ENCODE data around the gene CDKAL1.

CDKAL1 gene

DNA sequence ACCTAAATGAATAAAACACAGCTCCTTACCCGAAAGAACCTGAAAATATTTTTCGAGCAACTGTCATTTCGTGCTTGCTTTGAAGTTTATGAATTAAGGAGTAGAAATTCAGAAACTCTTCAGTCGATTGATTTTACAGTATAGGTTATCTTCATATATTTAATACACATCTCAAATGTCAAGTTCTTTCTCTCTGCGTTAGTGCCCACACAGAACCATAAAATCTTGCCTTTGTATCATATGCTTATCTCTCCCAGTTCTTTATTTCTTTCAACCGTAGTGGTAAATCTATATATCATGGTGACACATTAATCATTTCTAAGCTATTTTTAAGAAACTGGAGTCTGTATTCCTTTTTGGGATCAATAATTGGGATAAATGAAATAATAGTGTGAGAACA lies 397.5 kb downstream of the CDKAL1 start:
- Histone ChIP-seq H3K9ac (ENCODE audit: low read depth, low read length, poor library complexity, severe bottlenecking) (no peak overlapping the region), H2AFZ (ENCODE audit: low read length) (no peak overlapping the region), H3K9me3 (ENCODE audit: insufficient read depth, low read depth, low read length) (no peaks in the 10 kb centered on the region), H3K4me1 (ENCODE audit: insufficient read depth, low read length, poor library complexity, severe bottlenecking) (no peaks in the 10 kb centered on the region), H3K4me2 (ENCODE audit: low read depth, low read length, poor library complexity, severe bottlenecking) (no peak overlapping the region), H3K4me3 (ENCODE audit: low read length, poor library complexity, severe bottlenecking) (no peak overlapping the region), H3K27me3 (ENCODE audit: insufficient read depth, low read length, poor library complexity, severe bottlenecking) (no peaks in the 10 kb centered on the region), H3F3A (ENCODE audit: low read depth) (no peaks in the 10 kb centered on the region), H3K36me3 (ENCODE audit: insufficient read depth, low read length) (no peaks in the 10 kb centered on the region), H3K9me2 (replicated peaks; ENCODE audit: low read depth, low read length) (no peaks in the 10 kb centered on the region), H4K20me1 (ENCODE audit: insufficient read depth, low read length, poor library complexity, severe bottlenecking) (no peaks in the 10 kb centered on the region), H3K79me2 (ENCODE audit: insufficient read depth, low read length) (no peaks in the 10 kb centered on the region)
- TF ChIP-seq EZH2phosphoT487 (IDR thresholded peaks at IDR 0.05; ENCODE audit: borderline replicate concordance) = no peak
- TF ChIP-seq, protein P1, sequence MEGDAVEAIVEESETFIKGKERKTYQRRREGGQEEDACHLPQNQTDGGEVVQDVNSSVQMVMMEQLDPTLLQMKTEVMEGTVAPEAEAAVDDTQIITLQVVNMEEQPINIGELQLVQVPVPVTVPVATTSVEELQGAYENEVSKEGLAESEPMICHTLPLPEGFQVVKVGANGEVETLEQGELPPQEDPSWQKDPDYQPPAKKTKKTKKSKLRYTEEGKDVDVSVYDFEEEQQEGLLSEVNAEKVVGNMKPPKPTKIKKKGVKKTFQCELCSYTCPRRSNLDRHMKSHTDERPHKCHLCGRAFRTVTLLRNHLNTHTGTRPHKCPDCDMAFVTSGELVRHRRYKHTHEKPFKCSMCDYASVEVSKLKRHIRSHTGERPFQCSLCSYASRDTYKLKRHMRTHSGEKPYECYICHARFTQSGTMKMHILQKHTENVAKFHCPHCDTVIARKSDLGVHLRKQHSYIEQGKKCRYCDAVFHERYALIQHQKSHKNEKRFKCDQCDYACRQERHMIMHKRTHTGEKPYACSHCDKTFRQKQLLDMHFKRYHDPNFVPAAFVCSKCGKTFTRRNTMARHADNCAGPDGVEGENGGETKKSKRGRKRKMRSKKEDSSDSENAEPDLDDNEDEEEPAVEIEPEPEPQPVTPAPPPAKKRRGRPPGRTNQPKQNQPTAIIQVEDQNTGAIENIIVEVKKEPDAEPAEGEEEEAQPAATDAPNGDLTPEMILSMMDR (conservative IDR thresholded peaks at IDR 0.05; ENCODE audit: low read length) = no peak

DNA sequence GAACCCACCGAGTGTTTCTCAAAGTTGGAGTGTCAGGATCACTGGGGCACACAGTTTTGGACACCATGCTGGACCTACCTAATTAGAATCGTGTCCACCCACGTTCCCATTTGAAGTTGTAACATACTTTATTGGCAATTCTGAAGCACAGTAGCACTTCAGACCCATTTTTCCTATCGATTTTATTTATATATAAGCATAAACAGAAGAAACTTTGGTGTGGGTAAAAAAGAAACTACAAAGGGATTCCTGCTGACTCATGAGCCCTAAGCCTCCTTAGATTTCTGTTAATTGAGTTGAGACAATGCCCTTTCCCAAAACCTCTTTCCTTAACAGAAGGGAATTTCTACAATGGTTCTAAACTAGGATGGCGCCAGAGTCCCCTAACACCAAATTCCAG lies 398.0 kb downstream of the CDKAL1 start:
- H3K9me2 ChIP-seq (replicated peaks; ENCODE audit: low read depth, low read length) = no peaks in the 10 kb centered on the region
- H3K4me2 ChIP-seq (ENCODE audit: low read depth, low read length, poor library complexity, severe bottlenecking) = no peak overlapping the region
- H3K9ac ChIP-seq (ENCODE audit: low read depth, low read length, poor library complexity, severe bottlenecking) = no peak overlapping the region
- H3K4me1 ChIP-seq (ENCODE audit: insufficient read depth, low read length, poor library complexity, severe bottlenecking) = no peaks in the 10 kb centered on the region
- H3K27me3 ChIP-seq (ENCODE audit: insufficient read depth, low read length, poor library complexity, severe bottlenecking) = no peaks in the 10 kb centered on the region
- H2AFZ ChIP-seq (ENCODE audit: low read length) = no peak overlapping the region
- H3F3A ChIP-seq (ENCODE audit: low read depth) = no peaks in the 10 kb centered on the region
- no peak overlapping the region for H3K4me3 ChIP-seq (ENCODE audit: low read length, poor library complexity, severe bottlenecking)
- H4K20me1 ChIP-seq (ENCODE audit: insufficient read depth, low read length, poor library complexity, severe bottlenecking) = no peaks in the 10 kb centered on the region
- H3K79me2 ChIP-seq (ENCODE audit: insufficient read depth, low read length) = no peaks in the 10 kb centered on the region
- TF ChIP-seq EZH2phosphoT487 (IDR thresholded peaks at IDR 0.05; ENCODE audit: borderline replicate concordance) = no peak
- TF ChIP-seq, protein P1 (conservative IDR thresholded peaks at IDR 0.05; ENCODE audit: low read length) = no peak
- H3K9me3 ChIP-seq (ENCODE audit: insufficient read depth, low read depth, low read length) = no peaks in the 10 kb centered on the region
- H3K36me3 ChIP-seq (ENCODE audit: insufficient read depth, low read length) = no peaks in the 10 kb centered on the region

DNA sequence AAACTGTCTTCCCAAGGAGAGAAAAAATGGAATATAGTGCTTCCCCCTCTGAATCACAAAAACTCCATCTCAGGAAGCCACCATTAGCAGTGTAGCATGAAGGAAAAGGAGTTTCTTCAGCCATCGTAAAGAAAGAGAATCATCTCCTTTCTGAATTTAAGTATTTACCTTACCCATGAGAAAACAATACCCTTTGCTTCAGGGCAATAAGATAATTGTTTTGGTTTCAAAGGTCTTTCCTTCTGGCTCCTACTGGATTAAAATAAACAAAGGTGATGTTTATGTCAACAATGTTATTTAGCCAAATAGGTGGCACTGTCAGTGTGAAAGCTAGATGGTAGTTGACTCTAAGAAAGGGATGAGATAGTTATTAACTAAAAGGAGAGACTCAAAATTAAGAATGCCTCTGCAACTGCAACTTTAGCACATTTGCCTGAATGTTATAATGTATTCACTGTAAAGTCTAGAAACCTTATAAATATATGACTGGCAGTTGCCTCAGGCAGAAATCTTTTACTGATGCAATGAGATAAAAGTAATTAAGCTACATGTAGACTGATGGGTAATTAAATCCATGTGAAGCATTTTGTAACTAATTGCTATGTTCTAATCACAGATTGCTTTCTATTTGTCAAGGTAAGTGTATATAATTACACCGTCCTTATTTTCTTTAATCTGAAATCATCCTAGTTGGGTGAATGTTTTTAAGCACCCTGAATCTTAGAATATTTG lies 399.0 kb downstream of the CDKAL1 start:
- H3K4me1 ChIP-seq (ENCODE audit: insufficient read depth, low read length, poor library complexity, severe bottlenecking) = no peaks in the 10 kb centered on the region
- no peaks in the 10 kb centered on the region for H4K20me1 ChIP-seq (ENCODE audit: insufficient read depth, low read length, poor library complexity, severe bottlenecking)
- no peaks in the 10 kb centered on the region for H3K36me3 ChIP-seq (ENCODE audit: insufficient read depth, low read length)
- H3K4me3 ChIP-seq (ENCODE audit: low read length, poor library complexity, severe bottlenecking) = no peak overlapping the region
- no peaks in the 10 kb centered on the region for H3F3A ChIP-seq (ENCODE audit: low read depth)
- TF ChIP-seq, protein P1 (conservative IDR thresholded peaks at IDR 0.05; ENCODE audit: low read length) = no peak
- TF ChIP-seq EZH2phosphoT487 (IDR thresholded peaks at IDR 0.05; ENCODE audit: borderline replicate concordance) = no peak
- no peaks in the 10 kb centered on the region for H3K27me3 ChIP-seq (ENCODE audit: insufficient read depth, low read length, poor library complexity, severe bottlenecking)
- H3K9me2 ChIP-seq (replicated peaks; ENCODE audit: low read depth, low read length) = no peaks in the 10 kb centered on the region
- no peak overlapping the region for H3K4me2 ChIP-seq (ENCODE audit: low read depth, low read length, poor library complexity, severe bottlenecking)
- no peaks in the 10 kb centered on the region for H3K9me3 ChIP-seq (ENCODE audit: insufficient read depth, low read depth, low read length)
- no peak overlapping the region for H3K9ac ChIP-seq (ENCODE audit: low read depth, low read length, poor library complexity, severe bottlenecking)
- H2AFZ ChIP-seq (ENCODE audit: low read length) = no peak overlapping the region
- H3K79me2 ChIP-seq (ENCODE audit: insufficient read depth, low read length) = no peaks in the 10 kb centered on the region
